ENCODE measurements around the gene NDOR1.

Gene NDOR1

DNA sequence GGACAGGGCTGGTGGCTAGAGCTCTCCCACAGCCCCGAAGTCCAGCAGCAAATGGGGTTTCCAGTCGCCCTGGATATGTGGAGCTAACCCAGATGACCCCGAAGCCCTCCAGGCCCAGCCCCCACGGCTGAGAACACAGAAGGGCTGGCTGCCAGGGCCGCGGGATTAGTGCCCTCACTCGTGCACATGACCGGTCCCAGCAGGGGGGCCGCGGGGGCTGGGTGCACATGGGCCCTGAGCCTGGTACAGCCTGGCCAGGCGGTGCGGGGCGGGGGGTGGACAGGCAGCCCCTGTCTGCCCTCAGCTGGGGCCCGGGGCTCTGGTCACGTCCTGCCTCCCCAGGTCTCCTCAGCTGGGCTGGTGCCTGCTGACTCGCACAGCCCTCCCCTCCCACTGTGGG, 11.1 kb upstream of the NDOR1 start:
- no peak for TF ChIP-seq GATA2 (IDR thresholded peaks at IDR 0.05; ENCODE audit: low read depth, low read length)
- TF ChIP-seq GATA3 (IDR thresholded peaks at IDR 0.05; ENCODE audit: low read depth, low read length) = no peak

DNA sequence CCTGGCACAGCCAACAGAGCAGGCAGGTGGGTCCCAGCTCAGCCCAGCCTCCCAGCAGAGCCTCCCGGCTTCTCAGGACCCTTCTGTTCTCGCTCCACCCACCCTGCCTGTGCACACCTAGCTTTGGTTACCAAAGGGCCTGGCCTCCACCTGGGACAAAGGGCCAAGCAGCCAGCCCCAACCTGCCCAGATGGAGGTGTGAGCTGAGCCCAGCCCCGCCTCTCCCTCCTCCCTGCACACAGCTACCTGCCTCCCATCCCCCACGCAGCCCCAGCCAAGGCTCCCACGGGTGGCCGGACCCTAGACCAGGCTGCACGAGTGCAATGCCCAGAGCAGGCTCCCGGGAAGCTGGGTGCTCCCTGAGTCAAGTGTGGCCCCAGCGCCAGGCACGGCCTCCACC, 10.6 kb upstream of the NDOR1 start:
- TF ChIP-seq GATA2 (IDR thresholded peaks at IDR 0.05; ENCODE audit: low read depth, low read length) (no peak), GATA3 (IDR thresholded peaks at IDR 0.05; ENCODE audit: low read depth, low read length) (no peak)

DNA sequence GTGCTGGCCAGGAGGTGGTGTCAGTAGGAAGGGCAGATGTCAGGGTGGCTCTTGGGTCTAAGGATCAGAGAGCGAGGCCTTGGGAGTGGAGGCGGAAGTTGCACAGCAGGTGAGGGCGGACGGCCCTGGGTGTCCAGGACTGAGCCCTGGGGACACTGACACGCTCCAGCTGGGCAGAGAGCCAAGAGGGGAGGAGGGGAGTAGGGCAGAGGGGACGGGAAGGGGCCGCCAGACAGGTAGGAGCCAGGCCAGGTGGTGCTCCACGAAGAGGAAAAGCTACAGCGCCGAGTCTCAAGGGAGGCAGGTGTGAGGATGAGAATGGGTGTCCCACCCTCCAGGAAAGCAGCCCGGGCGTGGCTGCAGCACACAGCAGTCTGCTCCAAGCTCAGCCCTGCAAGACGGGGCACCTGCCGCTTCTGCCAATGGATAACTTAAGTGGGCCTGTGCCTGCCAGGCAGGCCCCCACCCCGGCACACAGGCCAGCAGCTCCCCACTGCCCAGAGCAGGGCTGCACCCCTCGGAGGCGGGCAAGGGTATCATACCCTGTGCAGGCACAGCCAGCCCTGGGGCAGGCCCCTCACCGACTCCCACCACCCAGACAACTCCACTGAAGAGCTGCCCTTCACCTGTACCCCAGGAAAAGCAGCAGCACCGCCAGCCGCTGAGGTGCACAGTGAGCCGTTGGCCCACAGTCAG, 9.8 kb upstream of the NDOR1 start:
- TF ChIP-seq GATA3 (IDR thresholded peaks at IDR 0.05; ENCODE audit: low read depth, low read length) (no peak), GATA2 (IDR thresholded peaks at IDR 0.05; ENCODE audit: low read depth, low read length) (no peak)

DNA sequence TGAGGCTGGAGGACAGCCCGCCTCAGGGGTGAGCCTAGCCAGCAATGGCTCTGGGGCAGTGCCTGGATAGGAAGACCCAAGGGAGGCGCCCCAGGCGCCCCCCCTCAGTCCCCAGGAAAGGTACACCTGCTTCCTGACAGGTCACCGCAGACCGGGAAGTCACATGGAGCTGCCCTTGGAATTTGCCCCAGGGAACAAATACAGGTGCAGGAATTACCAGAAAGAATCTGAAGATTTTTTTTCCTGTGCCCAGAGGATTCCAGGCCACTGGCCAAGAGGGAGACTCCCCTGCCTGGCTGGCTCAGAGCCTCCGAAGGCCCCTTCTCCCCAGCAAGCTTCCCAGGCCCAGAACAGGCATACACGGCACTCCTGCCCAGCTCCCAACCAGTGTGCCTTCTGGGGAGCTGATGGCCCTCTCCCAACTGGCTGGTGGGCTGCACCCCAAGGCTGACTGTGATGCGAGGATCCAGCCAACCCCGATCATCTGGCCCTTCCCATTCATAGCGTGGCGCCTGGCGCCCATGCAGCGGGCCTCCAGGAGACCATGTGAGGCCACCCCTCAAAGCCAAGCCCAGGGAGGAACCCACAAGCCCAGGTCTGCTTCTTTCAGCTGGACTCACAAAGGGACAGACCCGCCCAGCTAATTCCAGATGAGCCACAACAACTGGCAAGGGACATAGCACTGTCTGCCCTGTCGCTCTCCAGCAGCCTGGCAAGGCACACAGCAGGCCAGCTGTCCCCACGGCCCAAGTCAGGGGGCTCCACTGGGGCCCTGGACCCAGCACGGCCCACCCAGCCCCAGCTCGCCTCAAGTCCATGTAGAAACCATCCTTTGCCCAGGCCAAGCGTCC, 7.2 kb upstream of the NDOR1 start:
- no peak for TF ChIP-seq GATA2 (IDR thresholded peaks at IDR 0.05; ENCODE audit: low read depth, low read length)
- no peak for TF ChIP-seq GATA3 (IDR thresholded peaks at IDR 0.05; ENCODE audit: low read depth, low read length)

DNA sequence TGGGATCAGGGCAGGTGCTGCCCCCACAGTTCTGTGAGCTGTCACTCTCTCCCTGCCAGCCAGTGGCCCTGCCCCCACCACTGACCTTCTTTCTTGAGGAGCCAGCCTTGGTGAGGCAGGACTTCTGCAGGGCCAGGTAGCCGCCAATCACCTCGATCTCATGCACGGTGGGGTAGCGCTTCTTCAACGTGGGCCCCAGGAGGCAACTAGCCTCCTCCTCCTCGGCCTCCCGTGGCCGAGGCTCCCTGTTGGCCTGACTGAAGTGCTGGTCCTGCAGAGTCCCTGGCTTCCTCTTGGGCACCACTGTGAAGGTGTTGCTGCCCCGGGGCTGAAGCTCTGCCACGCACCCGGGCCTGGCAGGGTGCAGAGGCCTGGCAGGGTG, 6.6 kb upstream of the NDOR1 start:
- TF ChIP-seq GATA2 (IDR thresholded peaks at IDR 0.05; ENCODE audit: low read depth, low read length) (no peak), GATA3 (IDR thresholded peaks at IDR 0.05; ENCODE audit: low read depth, low read length) (no peak)

DNA sequence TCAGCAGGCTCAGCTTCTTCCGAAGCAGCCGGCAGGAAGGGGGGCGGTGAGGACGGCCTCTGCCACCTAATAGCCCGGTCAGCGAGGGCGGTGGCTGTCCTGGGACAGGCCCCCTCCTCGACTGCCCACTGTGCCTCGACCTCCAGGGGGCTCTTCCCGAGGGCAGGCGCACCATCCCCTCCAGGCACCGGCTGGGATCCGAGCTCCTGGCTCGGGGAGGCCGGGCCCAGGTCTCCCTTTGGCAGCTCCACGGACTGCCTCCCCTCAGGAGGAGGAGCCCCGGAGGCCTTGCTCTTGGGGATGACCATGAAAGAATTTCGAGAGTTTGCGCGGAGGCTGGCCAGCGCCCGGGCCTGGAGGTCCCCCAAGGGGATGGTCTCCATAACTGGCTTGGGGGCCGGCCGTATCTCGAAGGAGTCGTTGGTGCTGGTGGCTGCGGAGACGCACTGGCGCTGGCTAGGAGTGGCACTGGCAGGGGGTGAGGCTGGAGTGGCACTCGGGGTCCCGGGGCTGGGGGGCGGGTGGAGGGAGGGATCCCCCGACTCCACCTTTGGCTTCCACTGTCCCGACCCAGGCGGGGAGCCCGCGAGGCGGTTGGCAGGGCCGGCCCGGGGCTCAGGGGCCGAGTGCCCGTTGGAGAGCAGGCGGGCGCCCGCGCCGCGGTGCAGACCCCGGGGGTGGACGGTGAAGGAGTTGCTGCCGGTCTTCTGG, 5.9 kb upstream of the NDOR1 start:
- TF ChIP-seq GATA2 (IDR thresholded peaks at IDR 0.05; ENCODE audit: low read depth, low read length) (no peak), GATA3 (IDR thresholded peaks at IDR 0.05; ENCODE audit: low read depth, low read length) (no peak)

DNA sequence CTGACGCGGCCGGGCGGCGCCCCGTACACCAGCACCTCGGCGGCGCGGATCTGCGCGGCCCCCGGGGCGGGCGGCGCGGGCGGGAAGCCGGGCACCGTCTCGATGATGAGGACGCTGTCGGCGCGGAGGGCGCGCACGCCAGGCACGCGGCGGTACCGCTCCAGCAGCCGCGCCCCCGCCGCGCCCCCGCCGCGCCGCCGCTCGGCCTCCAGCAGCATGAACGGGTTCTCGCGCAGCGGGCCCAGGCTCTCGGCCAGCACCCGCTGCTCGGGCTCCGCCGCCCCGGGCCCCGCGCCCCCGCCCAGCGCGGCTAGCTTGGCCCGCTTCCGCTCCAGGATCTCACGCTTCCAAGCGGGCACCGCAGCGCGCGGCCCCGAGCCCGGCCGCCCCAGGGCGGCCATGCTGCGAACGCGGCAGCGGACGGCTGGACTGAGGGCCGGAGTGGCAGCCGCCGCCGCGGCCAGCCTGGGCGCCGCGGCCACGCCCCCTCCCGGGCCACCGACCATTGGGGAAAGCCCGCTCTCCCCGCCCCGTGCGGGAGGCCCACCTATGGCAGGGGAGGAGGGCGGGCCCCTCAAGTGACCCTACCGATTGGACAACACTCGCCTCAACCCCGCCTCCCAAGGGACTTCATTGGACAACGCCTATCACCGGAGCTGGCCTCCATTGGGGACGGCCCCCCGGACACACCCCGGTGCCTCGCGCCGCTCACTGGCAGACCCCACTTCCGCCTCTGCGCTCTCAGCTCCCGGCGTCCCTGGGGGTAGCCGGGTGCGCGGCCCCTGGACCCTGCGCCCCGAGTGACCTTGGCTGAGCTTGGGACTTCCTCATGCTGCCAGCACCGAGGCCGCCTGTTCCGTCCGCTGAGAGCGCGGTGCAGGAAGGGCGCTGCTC, 4.9 kb upstream of the NDOR1 start, which contains the start of gene TPRN:
TSS of gene TPRN (minus strand) at position 431 of the 894 bp plus-strand sequence. CDS start at position 401, 30 bp downstream.
- TF ChIP-seq GATA2 (IDR thresholded peaks at IDR 0.05; ENCODE audit: low read depth, low read length) (no peak), GATA3 (IDR thresholded peaks at IDR 0.05; ENCODE audit: low read depth, low read length) (no peak)

DNA sequence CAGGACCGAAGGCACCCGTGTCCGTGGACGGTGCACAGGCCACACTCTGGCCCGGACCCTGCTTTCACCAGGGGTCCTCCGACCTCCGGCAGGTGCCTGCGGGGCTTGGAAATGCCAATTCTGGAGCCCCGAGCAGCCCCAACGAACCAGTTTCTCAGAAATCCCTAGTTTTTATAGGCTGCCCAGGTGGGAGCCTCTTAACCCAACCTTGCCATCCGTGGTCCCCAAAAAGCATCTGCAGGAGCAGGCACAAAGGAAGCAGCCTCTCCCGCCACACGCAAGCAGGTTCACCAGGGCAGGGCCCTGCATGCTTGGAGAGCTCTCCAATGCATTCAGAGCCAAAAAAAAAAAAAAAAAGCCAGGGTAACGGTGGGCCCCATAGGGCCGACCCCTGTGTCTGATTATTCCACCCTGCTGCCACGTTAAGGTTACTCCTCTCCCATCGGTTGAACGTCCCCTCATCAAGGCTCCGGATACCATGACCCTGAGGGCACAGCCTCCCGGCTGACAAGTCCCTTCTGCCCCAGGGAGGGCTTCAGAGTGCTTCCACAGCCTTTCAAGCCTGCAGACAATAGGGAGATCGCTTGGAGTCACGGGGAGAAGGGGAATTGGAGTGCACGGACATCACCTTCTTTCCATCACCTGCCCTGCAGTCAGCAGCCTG, 4.2 kb upstream of the NDOR1 start:
- TF ChIP-seq GATA2 (IDR thresholded peaks at IDR 0.05; ENCODE audit: low read depth, low read length) (no peak), GATA3 (IDR thresholded peaks at IDR 0.05; ENCODE audit: low read depth, low read length) (no peak)

DNA sequence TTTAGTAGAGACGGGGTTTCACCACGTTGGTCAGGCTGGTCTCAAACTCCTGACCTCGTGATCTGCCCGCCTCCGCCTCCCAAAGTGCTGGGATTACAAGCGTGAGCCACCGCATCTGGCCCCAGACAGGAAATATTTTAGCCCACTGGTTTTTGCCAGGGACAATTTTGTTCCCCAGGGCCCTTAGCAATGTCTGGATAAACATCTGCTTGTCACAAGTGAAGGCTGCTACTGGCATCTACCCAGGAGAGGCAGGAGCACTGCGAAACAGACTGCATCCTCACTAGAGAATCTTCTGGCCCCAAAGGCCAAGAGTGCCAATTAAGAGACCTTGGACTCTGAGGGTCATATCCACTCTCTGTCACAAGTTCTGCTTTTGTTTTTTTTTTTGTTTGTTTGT, 2.5 kb upstream of the NDOR1 start:
- TF ChIP-seq GATA3 (IDR thresholded peaks at IDR 0.05; ENCODE audit: low read depth, low read length) (no peak), GATA2 (IDR thresholded peaks at IDR 0.05; ENCODE audit: low read depth, low read length) (no peak)

DNA sequence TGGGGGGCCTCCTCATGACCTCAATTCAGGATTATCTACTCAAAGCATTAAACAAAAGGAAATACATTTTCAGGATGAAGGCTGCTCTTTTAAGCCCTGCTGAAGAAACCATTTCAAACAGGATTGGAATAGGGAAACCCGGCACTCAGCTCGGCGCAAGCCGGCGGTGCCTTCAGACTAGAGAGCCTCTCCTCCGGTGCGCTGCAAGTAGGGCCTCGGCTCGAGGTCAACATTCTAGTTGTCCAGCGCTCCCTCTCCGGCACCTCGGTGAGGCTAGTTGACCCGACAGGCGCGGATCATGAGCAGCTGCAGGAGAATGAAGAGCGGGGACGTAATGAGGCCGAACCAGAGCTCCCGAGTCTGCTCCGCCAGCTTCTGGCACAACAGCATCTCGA, 772 bp upstream of the NDOR1 start:
- TF ChIP-seq GATA3 (IDR thresholded peaks at IDR 0.05; ENCODE audit: low read depth, low read length) (no peak), GATA2 (IDR thresholded peaks at IDR 0.05; ENCODE audit: low read depth, low read length) (no peak)

DNA sequence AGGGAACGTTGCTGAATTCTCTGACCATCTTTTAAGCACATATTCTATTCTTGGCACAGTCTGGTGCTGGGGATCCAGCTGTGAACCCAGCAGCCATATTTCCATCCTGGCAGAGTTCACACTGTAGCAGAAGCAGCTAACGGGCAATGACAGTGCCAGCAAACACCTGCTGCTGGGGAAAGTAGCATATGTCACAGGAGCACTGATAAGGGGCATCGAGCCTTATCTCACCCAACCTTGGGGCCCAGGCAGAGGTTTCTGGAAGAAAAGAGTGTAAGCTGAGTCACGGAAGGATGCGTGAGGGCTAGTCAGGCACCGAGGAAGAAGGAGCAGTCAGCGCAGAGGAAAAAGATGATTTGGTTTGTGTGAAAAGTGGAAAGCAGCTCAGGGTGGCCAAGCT, 1.1 kb downstream of the NDOR1 start:
- no peak for TF ChIP-seq GATA3 (IDR thresholded peaks at IDR 0.05; ENCODE audit: low read depth, low read length)
- no peak for TF ChIP-seq GATA2 (IDR thresholded peaks at IDR 0.05; ENCODE audit: low read depth, low read length)

DNA sequence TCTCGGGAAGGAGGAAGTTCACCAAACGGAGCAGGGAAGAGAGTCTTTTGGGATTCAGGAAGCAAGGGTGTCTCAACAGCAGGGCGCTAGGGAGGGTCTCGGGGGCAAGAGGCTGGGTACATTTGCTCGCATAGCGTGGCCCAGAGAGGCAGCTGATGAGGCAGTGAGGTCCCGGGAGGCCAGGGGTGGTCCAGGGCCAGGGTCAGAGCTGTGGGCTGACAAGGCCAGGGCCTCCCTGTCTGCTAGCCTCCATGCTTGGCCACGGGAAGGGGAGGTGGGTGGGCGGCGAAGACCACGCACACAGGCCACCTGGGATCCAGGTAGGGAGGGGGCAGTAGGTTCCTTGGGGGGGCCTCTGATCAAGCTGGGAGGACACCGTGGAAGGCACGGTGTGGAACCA, 6.0 kb downstream of the NDOR1 start:
- no peak for TF ChIP-seq GATA2 (IDR thresholded peaks at IDR 0.05; ENCODE audit: low read depth, low read length)
- no peak for TF ChIP-seq GATA3 (IDR thresholded peaks at IDR 0.05; ENCODE audit: low read depth, low read length)

DNA sequence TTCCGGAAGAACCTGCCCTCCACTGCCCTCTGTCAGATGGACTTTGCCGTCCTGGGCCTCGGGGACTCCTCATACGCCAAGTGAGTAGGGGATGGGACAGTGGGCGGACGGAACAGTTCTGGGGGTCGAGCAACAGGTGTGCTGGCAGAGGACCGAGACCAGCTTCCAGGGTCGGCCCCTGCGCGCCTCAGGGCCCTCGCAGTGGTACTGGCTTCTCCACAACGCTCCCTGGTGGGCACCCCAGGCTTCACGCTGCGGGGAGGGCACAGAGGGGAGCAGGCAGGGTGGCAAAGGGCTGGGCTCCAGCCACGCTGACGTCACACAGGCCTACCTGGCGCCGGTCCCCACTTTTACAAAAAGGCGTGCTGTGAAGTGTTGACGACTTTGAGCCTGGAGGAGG, 7.0 kb downstream of the NDOR1 start:
- TF ChIP-seq GATA3 (IDR thresholded peaks at IDR 0.05; ENCODE audit: low read depth, low read length) = no peak
- TF ChIP-seq GATA2 (IDR thresholded peaks at IDR 0.05; ENCODE audit: low read depth, low read length) = no peak

All from SH-SY5Y (cell line).